ENCODE data around the gene BCCIP. TPM values are rescaled to one million over a fixed set of nuclear protein-coding genes. Genes with fewer than 3 reads are reported as not detected.

BCCIP gene
- total RNA-seq, 4 donors from 2014 or later, result 29.5 to 62.0 (median 53.5) TPM

DNA sequence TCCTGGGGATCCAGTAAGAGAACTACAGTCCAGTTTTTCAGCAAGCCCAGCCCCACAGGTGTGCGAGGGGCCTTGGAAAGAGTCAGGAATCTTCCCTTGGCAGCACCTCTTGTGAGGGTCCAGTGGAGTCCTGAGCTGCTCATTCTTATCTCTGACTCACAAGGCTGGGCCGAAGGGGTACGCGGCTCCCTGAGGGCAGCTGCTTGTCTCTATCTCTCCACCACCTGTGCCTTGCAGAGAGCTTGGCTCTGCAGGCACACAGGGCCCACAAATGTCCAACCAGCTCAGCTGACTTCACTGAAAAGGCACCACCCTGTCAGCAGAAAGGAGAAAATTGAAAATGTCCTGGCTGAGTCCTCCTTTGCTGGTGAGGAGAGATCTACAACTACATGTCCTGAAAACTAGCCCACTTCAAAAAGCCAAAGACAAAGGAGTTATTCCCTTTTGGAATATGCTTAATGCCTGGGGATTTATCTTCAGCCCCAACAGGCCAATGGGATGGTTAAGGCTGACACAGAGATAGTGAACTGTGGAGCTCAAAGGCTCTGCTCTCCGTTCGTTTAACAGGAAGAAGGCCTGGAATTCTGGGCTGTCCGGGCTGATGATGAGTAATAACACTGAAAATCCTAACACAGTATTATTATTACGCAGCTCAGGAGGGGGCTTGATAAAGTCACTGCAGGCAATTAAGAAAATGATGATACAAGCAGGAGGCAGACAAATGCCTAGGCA, 23.7 kb upstream of the BCCIP start:
- WGBS, 2 donors, result 92 to 100% methylated on average over 2 to 7 of the region's 8 CpGs
- Histone ChIP-seq H3K9me3 (no peaks in the 10 kb centered on the region), H3K36me3 (peaks cover 0 to 96% (median under 1%) of the 10 kb centered on the region in 3 donors), H3K4me1 (no peaks in the 10 kb centered on the region), H3K27me3 (no peaks in the 10 kb centered on the region), H3K4me3 (no peak overlapping the region), H3K27ac (no peak overlapping the region)
- no peak for DNase-seq
- TF ChIP-seq, protein P1, sequence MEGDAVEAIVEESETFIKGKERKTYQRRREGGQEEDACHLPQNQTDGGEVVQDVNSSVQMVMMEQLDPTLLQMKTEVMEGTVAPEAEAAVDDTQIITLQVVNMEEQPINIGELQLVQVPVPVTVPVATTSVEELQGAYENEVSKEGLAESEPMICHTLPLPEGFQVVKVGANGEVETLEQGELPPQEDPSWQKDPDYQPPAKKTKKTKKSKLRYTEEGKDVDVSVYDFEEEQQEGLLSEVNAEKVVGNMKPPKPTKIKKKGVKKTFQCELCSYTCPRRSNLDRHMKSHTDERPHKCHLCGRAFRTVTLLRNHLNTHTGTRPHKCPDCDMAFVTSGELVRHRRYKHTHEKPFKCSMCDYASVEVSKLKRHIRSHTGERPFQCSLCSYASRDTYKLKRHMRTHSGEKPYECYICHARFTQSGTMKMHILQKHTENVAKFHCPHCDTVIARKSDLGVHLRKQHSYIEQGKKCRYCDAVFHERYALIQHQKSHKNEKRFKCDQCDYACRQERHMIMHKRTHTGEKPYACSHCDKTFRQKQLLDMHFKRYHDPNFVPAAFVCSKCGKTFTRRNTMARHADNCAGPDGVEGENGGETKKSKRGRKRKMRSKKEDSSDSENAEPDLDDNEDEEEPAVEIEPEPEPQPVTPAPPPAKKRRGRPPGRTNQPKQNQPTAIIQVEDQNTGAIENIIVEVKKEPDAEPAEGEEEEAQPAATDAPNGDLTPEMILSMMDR (IDR thresholded peaks at IDR 0.05), result no peak
- intact Hi-C loops (cut with DNase I), result no loop called here

DNA sequence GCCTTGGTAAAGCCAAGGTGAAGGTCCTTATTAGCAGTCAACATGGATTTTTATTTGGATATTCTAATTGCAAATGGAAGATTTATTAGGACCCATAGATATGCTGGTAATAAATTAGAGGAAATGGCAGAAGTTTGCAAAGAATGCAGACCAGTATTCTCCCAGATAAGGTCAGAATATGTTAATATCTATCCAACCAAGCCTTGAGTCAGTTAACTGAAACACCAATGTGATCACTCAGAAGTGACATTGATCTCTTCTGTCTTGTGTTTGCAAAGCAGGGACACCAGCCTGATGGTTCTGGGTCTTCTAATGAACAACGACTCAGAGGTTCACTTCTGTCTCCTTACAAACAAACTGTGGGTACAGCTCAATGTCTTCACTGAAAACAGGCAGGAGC, 21.8 kb upstream of the BCCIP start:
- Histone ChIP-seq H3K36me3 (peaks cover 0 to 96% (median 11%) of the 10 kb centered on the region in 3 donors), H3K9me3 (no peaks in the 10 kb centered on the region), H3K27me3 (no peaks in the 10 kb centered on the region), H3K4me1 (no peaks in the 10 kb centered on the region), H3K4me3 (no peak overlapping the region), H3K27ac (no peak overlapping the region)
- 67 to 87% methylated on average over 1 of the region's 1 CpG for WGBS, 2 donors
- no peak for DNase-seq
- intact Hi-C loops (cut with DNase I), result no loop called here
- no peak for TF ChIP-seq POLR2A (IDR thresholded peaks at IDR 0.05)
- TF ChIP-seq, protein P1 (IDR thresholded peaks at IDR 0.05), result no peak

DNA sequence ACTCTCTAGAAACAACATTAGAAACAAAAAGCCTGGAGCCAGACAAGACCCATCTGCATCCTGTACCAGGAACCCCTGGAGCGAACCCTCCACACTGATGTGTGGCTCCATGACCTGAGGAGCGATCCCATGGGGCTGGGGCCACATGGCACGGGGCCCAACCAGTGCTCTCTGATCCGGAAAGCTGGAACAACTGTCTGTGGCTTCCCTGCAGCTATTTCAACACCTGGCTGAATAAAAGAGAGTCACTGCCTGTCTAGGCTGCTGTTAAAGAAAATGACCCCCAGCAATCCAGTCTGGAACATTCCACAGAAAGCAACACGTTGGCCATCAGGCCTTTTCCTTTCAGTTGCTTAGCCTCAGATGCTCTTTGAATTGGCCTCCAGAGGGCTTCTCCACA, 21.2 kb upstream of the BCCIP start:
- WGBS, 2 donors, result 66 to 75% methylated on average over 5 of the region's 5 CpGs
- H3K36me3 ChIP-seq, result peaks cover 0 to 96% (median 11%) of the 10 kb centered on the region in 3 donors
- H3K9me3 ChIP-seq, result no peaks in the 10 kb centered on the region
- H3K4me1 ChIP-seq, result no peaks in the 10 kb centered on the region
- intact Hi-C loops (cut with DNase I), result no loop called here
- H3K27ac ChIP-seq, result no peak overlapping the region
- TF ChIP-seq, protein P1 (IDR thresholded peaks at IDR 0.05), result no peak
- no peak for TF ChIP-seq POLR2A (IDR thresholded peaks at IDR 0.05)
- no peak overlapping the region for H3K4me3 ChIP-seq
- no peaks in the 10 kb centered on the region for H3K27me3 ChIP-seq
- no peak for DNase-seq

DNA sequence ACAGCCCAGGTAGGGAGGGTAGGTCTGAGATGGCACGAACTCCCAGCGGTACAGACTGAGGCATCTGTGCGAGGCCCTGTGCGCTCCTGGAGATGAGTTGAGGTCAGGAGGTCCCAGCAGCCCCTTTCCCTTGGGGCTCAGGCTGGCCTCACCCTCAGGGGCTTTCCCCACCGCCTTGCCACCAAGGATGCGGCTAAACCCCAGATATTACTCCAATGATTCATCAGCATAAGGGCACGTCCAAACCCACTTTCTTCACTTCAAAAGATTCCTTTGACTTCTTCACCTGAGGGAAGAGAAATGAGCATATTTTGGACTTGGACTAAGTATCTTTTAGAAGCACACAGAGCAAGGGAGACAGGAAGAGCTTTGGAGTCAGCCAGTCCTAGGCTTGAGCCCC, 20.6 kb upstream of the BCCIP start:
- no peak for DNase-seq
- no peak for TF ChIP-seq POLR2A (IDR thresholded peaks at IDR 0.05)
- TF ChIP-seq, protein P1 (IDR thresholded peaks at IDR 0.05), result no peak
- Histone ChIP-seq H3K27ac (no peak overlapping the region), H3K4me3 (no peak overlapping the region), H3K36me3 (peaks cover 0 to 96% (median 11%) of the 10 kb centered on the region in 3 donors), H3K4me1 (no peaks in the 10 kb centered on the region), H3K9me3 (no peaks in the 10 kb centered on the region), H3K27me3 (no peaks in the 10 kb centered on the region)
- 57 to 75% methylated on average over 2 to 3 of the region's 7 CpGs for WGBS, 2 donors
- intact Hi-C loops (cut with DNase I), result no loop called here

DNA sequence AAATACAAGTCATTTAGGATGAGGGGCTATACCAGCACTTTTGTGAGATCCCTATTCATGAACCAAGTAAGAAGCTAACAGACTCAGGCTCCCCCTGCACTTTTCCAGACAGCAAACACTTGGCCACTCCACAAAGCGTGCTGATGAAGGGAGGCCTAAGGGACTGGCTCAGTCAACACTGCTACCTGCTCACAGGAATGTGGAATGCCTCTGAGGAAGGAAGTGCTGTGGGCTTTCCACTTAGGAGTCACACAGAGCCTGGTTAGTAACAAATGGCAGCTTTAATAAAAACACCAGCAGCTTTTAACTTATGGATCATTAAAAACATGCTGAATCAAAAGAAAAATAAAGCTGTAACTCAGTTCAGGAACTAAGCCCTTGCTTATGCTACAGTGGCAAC, 15.3 kb upstream of the BCCIP start:
- DNase-seq, result no peak
- Histone ChIP-seq H3K27me3 (no peaks in the 10 kb centered on the region), H3K27ac (no peak overlapping the region), H3K36me3 (peaks cover 0 to 94% (median 11%) of the 10 kb centered on the region in 3 donors), H3K4me3 (no peak overlapping the region), H3K9me3 (no peaks in the 10 kb centered on the region), H3K4me1 (no peaks in the 10 kb centered on the region)
- TF ChIP-seq, protein P1 (IDR thresholded peaks at IDR 0.05), result no peak
- no peak for TF ChIP-seq POLR2A (IDR thresholded peaks at IDR 0.05)
- intact Hi-C loops (cut with DNase I), result no loop called here
- 83 to 100% methylated on average over 1 of the region's 1 CpG for WGBS, 2 donors

Measured in esophagus squamous epithelium (tissue), 5 donors.